Keratinocyte (primary cell): ENCODE measurements around the gene BATF2. TPM values are rescaled to one million over a fixed set of nuclear protein-coding genes. Genes with fewer than 3 reads are reported as not detected.

Experiments used
- DNase-seq: peaks from one replicate; pipeline ENCODE4 v3.0.0-alpha.2; 2011; ENCODE audit warnings: low read depth, missing footprints, low spot score
- FAIRE-seq: peaks from 2 replicates; lab custom pipeline; 2011; peaks lifted over from hg19 to GRCh38; lab: Jason Lieb, UNC
- H2AFZ ChIP-seq: 2 replicates; pipeline ENCODE4 v1.6.0; 2012; ENCODE audit warnings: low read length, control low read depth, inconsistent platforms; ENCODE audit not compliant: control insufficient read depth
- H3K27ac ChIP-seq: 2 replicates; pipeline ENCODE4 v1.5.1; 2011; ENCODE audit warnings: low read length; ENCODE audit not compliant: control insufficient read depth, insufficient read depth
- H3K27me3 ChIP-seq: 3 replicates; pipeline ENCODE4 v1.6.0; 2011; ENCODE audit warnings: low read length; ENCODE audit not compliant: control insufficient read depth, insufficient read depth; ENCODE audit errors: extremely low read depth
- H3K36me3 ChIP-seq, 2 experiments: 2 replicates in 1 of 2; 3 replicates in 1 of 2; pipeline ENCODE4 v1.5.1; 2011; ENCODE audit warnings: low read length in 2 of 2, mild to moderate bottlenecking in 1 of 2; ENCODE audit not compliant: control insufficient read depth in 2 of 2, insufficient read depth in 2 of 2; ENCODE audit errors: extremely low read depth in 1 of 2
- H3K4me1 ChIP-seq: 3 replicates; pipeline ENCODE4 v1.5.1; 2011; ENCODE audit warnings: low read length; ENCODE audit not compliant: control insufficient read depth, insufficient read depth; ENCODE audit errors: extremely low read depth
- H3K4me2 ChIP-seq: 3 replicates; pipeline ENCODE4 v1.6.0; 2011; ENCODE audit warnings: low read depth, low read length; ENCODE audit not compliant: control insufficient read depth, insufficient read depth; ENCODE audit errors: extremely low read depth
- H3K4me3 ChIP-seq, 3 experiments: fragments of 200-600 bp in 1 of 3; sonication (generic) in 1 of 3; 2 replicates in 2 of 3; 3 replicates in 1 of 3; pipeline ENCODE4 v1.5.1; 2011 to 2016; ENCODE audit warnings: low read length in 3 of 3, mild to moderate bottlenecking in 3 of 3, control low read depth in 2 of 3, inconsistent platforms in 1 of 3, low read depth in 1 of 3, mixed read lengths in 1 of 3, mixed run types in 1 of 3, moderate library complexity in 1 of 3; ENCODE audit not compliant: control insufficient read depth in 2 of 3, insufficient read depth in 2 of 3; ENCODE audit errors: extremely low read depth in 1 of 3
- H3K79me2 ChIP-seq: 2 replicates; pipeline ENCODE4 v1.6.0; 2012; ENCODE audit warnings: low read length; ENCODE audit not compliant: control insufficient read depth, insufficient read depth
- H3K9ac ChIP-seq: 3 replicates; pipeline ENCODE4 v1.6.0; 2011; ENCODE audit warnings: low read length; ENCODE audit not compliant: control insufficient read depth, insufficient read depth; ENCODE audit errors: extremely low read depth
- H3K9me1 ChIP-seq: 3 replicates; pipeline ENCODE4 v1.6.0; 2011; ENCODE audit warnings: low read length; ENCODE audit not compliant: control insufficient read depth, insufficient read depth; ENCODE audit errors: extremely low read depth
- H3K9me3 ChIP-seq: 2 replicates; pipeline ENCODE4 v1.5.1; 2012; ENCODE audit warnings: low read depth, low read length; ENCODE audit not compliant: control insufficient read depth
- H4K20me1 ChIP-seq: 3 replicates; pipeline ENCODE4 v1.6.0; 2011; ENCODE audit warnings: low read length; ENCODE audit not compliant: control insufficient read depth, insufficient read depth; ENCODE audit errors: extremely low read depth
- EZH2 ChIP-seq: IDR thresholded peaks from one replicate; pipeline ENCODE4 v1.6.1; 2012; ENCODE audit warnings: inconsistent platforms, mild to moderate bottlenecking, low read length, moderate library complexity
- dilution Hi-C: fragments of 300-500 bp; cut with MboI; formaldehyde crosslinking; loops from one replicate; pipeline ENCODE4 v1.7.0; 2020; ENCODE audit warnings: low sequenced_read_pairs; ENCODE audit not compliant: extremely low pct_ligation_motif_present
- polyA plus RNA-seq, 5 experiments: library from polyadenylated mRNA; depleted of rRNA in 3 of 5; stranded (reverse) in 3 of 5; stranded (forward) in 1 of 5; unstranded in 1 of 5; fragments of >200 nt; gene quantifications; 1 replicate in 1 of 5; 2 replicates in 3 of 5; 3 replicates in 1 of 5; pipeline versions ENCODE4 v1.2.1 to v1.2.3, GENCODE V29; 2011 to 2012; ENCODE audit warnings: missing spikeins in 2 of 5, low read depth in 1 of 5, low replicate concordance in 1 of 5
- TF ChIP-seq, protein P1 (sequence below), 3 experiments: IDR thresholded peaks in 1 of 3; conservative IDR thresholded peaks in 1 of 3; optimal IDR thresholded peaks in 1 of 3; 2 replicates in 2 of 3; 3 replicates in 1 of 3; pipeline versions ENCODE3 to v1.5.1; 2011; ENCODE audit warnings: low read length in 3 of 3, mild to moderate bottlenecking in 3 of 3, moderate library complexity in 2 of 3, control low read depth in 1 of 3, inconsistent platforms in 1 of 3; ENCODE audit not compliant: insufficient read depth in 2 of 3; ENCODE audit errors: extremely low read depth in 1 of 3

BATF2 gene
- polyA plus RNA-seq, 1 donor (not counting 4 experiments of a cell fraction or from before 2014, with no cell fraction given), result 0.10 TPM

GRCh38 chr11:64971421-64972233 is 25.1 kb downstream of the BATF2 start, which contains the start of gene MAJIN:
MAJIN (minus strand) TSS chr11:64972108; CDS start chr11:64959405, 12,703 bp downstream.
- DNase-seq (no peak), FAIRE-seq (no peak)
- no peak within 1 kb of the TSS for H3K9ac ChIP-seq
- H3K9me3 ChIP-seq, result no peaks in the 10 kb centered on the region
- TF ChIP-seq, protein P1, sequence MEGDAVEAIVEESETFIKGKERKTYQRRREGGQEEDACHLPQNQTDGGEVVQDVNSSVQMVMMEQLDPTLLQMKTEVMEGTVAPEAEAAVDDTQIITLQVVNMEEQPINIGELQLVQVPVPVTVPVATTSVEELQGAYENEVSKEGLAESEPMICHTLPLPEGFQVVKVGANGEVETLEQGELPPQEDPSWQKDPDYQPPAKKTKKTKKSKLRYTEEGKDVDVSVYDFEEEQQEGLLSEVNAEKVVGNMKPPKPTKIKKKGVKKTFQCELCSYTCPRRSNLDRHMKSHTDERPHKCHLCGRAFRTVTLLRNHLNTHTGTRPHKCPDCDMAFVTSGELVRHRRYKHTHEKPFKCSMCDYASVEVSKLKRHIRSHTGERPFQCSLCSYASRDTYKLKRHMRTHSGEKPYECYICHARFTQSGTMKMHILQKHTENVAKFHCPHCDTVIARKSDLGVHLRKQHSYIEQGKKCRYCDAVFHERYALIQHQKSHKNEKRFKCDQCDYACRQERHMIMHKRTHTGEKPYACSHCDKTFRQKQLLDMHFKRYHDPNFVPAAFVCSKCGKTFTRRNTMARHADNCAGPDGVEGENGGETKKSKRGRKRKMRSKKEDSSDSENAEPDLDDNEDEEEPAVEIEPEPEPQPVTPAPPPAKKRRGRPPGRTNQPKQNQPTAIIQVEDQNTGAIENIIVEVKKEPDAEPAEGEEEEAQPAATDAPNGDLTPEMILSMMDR (optimal IDR thresholded peaks at IDR 0.05 in 1 of 3, IDR thresholded peaks at IDR 0.05 in 1 of 3, conservative IDR thresholded peaks at IDR 0.05 in 1 of 3; ENCODE audit: extremely low read depth in 1 of 3, insufficient read depth in 2 of 3, low read length in 3 of 3), result no peak
- TF ChIP-seq EZH2, result no peak
- dilution Hi-C loops, result no loop called here
- H3K4me2 ChIP-seq, result no peak within 1 kb of the TSS
- H3K27ac ChIP-seq, result peak within 1 kb of the TSS; percentile 54
- no peaks in the 10 kb centered on the region for H3K79me2 ChIP-seq
- H3K4me3 ChIP-seq, result no peak within 1 kb of the TSS
- no peaks in the 10 kb centered on the region for H4K20me1 ChIP-seq
- H2AFZ ChIP-seq, result peak within 1 kb of the TSS; percentile 6
- H3K4me1 ChIP-seq, result peaks cover 22% of the 10 kb centered on the region
- no peaks in the 10 kb centered on the region for H3K9me1 ChIP-seq
- no peaks in the 10 kb centered on the region for H3K36me3 ChIP-seq
- no peaks in the 10 kb centered on the region for H3K27me3 ChIP-seq

GRCh38 chr11:64970731-64971151 is 26.0 kb downstream of the BATF2 start:
- TF ChIP-seq EZH2, result no peak
- TF ChIP-seq, protein P1 (optimal IDR thresholded peaks at IDR 0.05 in 1 of 3, IDR thresholded peaks at IDR 0.05 in 1 of 3, conservative IDR thresholded peaks at IDR 0.05 in 1 of 3; ENCODE audit: extremely low read depth in 1 of 3, insufficient read depth in 2 of 3, low read length in 3 of 3), result no peak
- peak; percentile 79 for DNase-seq
- H3K4me2 ChIP-seq, result peak overlapping the region; percentile 62

More at GRCh38 chr11:64970731-64971151, 26.0 kb downstream of the BATF2 start:
- Histone ChIP-seq H3K27me3 (no peaks in the 10 kb centered on the region), H3K4me1 (peaks cover 22% of the 10 kb centered on the region), H3K9ac (peak overlapping the region; percentile 41), H3K9me1 (no peaks in the 10 kb centered on the region), H3K9me3 (no peaks in the 10 kb centered on the region), H4K20me1 (no peaks in the 10 kb centered on the region), H3K4me3 (peak overlapping the region in 1 of 3 experiments; percentile 19), H3K79me2 (no peaks in the 10 kb centered on the region), H2AFZ (no peak overlapping the region), H3K27ac (peak overlapping the region; percentile 70), H3K36me3 (no peaks in the 10 kb centered on the region)
- peak; percentile 96 for FAIRE-seq
- dilution Hi-C loops, result no loop called here
